Brain microvascular endothelial cell (primary cell): Measurements from ENCODE around the gene DPYD.
A peak's percentile ranks its signal among the peaks of the same experiment; 100 is the strongest.

Experiments used
- DNase-seq: peaks from one replicate; pipeline ENCODE4 v3.0.0-alpha.2; 2020
- H3K27ac ChIP-seq: fragments of 250-450 bp; sonication (Bioruptor Pico); 2 replicates; pipeline ENCODE4 v1.5.1; 2020; ENCODE audit warnings: mild to moderate bottlenecking, moderate library complexity
- H3K27me3 ChIP-seq: fragments of 250-450 bp; sonication (Bioruptor Pico); replicated peaks from 2 replicates; pipeline ENCODE4 v1.5.1; 2020; ENCODE audit warnings: mild to moderate bottlenecking
- H3K36me3 ChIP-seq: fragments of 250-450 bp; sonication (Bioruptor Pico); replicated peaks from 2 replicates; pipeline ENCODE4 v1.5.1; 2020; ENCODE audit warnings: mild to moderate bottlenecking
- H3K4me3 ChIP-seq: 2 replicates; pipeline ENCODE4 v1.5.1; 2011; ENCODE audit warnings: low read depth, mild to moderate bottlenecking, control low read depth, low read length, moderate library complexity
- in situ Hi-C: cut with HindIII; loops from 2 replicates; pipeline ENCODE4 v1.10.0; 2017; ENCODE audit warnings: low sequenced_read_pairs, low pct_ligation_motif_present
- TF ChIP-seq, protein P1 (sequence below): IDR thresholded peaks from 2 replicates; pipeline ENCODE4 v1.5.1; 2011; ENCODE audit warnings: low read depth, mild to moderate bottlenecking, moderate library complexity, low read length, control low read depth, inconsistent platforms; ENCODE audit errors: missing control alignments

Gene DPYD

DNA sequence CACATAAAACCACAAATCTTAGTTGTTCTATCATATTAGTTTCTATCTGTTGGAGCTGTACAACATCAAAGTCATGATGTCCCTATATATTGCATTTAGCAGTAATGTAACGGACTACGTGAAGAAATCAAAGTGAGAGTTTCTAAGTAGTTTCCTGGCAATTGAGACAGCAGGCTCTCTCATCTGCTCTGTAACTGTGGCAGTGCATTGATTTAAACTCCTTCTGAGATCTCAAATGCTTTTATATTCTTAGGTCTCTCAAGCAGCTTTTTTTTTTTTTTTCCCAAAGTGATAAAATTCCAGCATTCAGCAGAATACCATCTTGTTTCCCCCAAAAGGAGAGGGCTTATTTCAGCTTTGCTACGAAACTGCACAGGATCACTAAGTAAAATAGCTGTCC is 719.2 kb downstream of the DPYD start:
- in situ Hi-C loops, result no loop called here
- Histone ChIP-seq H3K27ac (no peak overlapping the region), H3K4me3 (no peak overlapping the region), H3K27me3 (no peaks in the 10 kb centered on the region), H3K36me3 (no peaks in the 10 kb centered on the region)
- no peak for DNase-seq
- TF ChIP-seq, protein P1, sequence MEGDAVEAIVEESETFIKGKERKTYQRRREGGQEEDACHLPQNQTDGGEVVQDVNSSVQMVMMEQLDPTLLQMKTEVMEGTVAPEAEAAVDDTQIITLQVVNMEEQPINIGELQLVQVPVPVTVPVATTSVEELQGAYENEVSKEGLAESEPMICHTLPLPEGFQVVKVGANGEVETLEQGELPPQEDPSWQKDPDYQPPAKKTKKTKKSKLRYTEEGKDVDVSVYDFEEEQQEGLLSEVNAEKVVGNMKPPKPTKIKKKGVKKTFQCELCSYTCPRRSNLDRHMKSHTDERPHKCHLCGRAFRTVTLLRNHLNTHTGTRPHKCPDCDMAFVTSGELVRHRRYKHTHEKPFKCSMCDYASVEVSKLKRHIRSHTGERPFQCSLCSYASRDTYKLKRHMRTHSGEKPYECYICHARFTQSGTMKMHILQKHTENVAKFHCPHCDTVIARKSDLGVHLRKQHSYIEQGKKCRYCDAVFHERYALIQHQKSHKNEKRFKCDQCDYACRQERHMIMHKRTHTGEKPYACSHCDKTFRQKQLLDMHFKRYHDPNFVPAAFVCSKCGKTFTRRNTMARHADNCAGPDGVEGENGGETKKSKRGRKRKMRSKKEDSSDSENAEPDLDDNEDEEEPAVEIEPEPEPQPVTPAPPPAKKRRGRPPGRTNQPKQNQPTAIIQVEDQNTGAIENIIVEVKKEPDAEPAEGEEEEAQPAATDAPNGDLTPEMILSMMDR, result no peak

GRCh38 chr1:97200595-97200994 is 720.2 kb downstream of the DPYD start:
- no peak for DNase-seq
- no peak overlapping the region for H3K4me3 ChIP-seq
- H3K36me3 ChIP-seq, result no peaks in the 10 kb centered on the region
- TF ChIP-seq, protein P1, result no peak
- in situ Hi-C loops, result no loop called here
- H3K27me3 ChIP-seq, result no peaks in the 10 kb centered on the region
- H3K27ac ChIP-seq, result no peak overlapping the region

- TF ChIP-seq, protein P1, result no peak
- no peak overlapping the region for H3K27ac ChIP-seq
- no peaks in the 10 kb centered on the region for H3K27me3 ChIP-seq
- DNase-seq, result no peak
- in situ Hi-C loops, result no loop called here
- H3K4me3 ChIP-seq, result no peak overlapping the region
- no peaks in the 10 kb centered on the region for H3K36me3 ChIP-seq
Measured at GRCh38 chr1:97196825-97197516, 723.9 kb downstream of the DPYD start.

- Histone ChIP-seq H3K27ac (peak overlapping the region; percentile 55), H3K27me3 (no peaks in the 10 kb centered on the region), H3K36me3 (no peaks in the 10 kb centered on the region), H3K4me3 (no peak overlapping the region)
- in situ Hi-C loops, result no loop called here
- DNase-seq, result peak; percentile 98
- TF ChIP-seq, protein P1, result peak; percentile 26
Measured at GRCh38 chr1:97192872-97193572, 727.8 kb downstream of the DPYD start.

- TF ChIP-seq, protein P1, result no peak
- no peaks in the 10 kb centered on the region for H3K36me3 ChIP-seq
- in situ Hi-C loops, result no loop called here
- H3K27me3 ChIP-seq, result no peaks in the 10 kb centered on the region
- H3K4me3 ChIP-seq, result no peak overlapping the region
- DNase-seq, result peak; percentile 8
- no peak overlapping the region for H3K27ac ChIP-seq
Measured at GRCh38 chr1:97190326-97190725, 730.5 kb downstream of the DPYD start.
